Epithelial cell of esophagus (primary cell): ENCODE results near the gene PCSK7.

ENCODE experiments used
- DNase-seq: peaks from one replicate; pipeline ENCODE4 v3.0.0; 2010; ENCODE audit warnings: low read depth
- H3K4me3 ChIP-seq: 2 replicates; pipeline ENCODE4 v1.5.1; 2011; ENCODE audit warnings: mild to moderate bottlenecking, low read length, control low read depth
- TF ChIP-seq, protein P1 (sequence below): IDR thresholded peaks from 2 replicates; pipeline ENCODE4 v1.5.1; 2011; ENCODE audit warnings: low read depth, mild to moderate bottlenecking, low read length, control low read depth, inconsistent platforms; ENCODE audit not compliant: insufficient read depth; ENCODE audit errors: missing control alignments

Gene PCSK7

DNA sequence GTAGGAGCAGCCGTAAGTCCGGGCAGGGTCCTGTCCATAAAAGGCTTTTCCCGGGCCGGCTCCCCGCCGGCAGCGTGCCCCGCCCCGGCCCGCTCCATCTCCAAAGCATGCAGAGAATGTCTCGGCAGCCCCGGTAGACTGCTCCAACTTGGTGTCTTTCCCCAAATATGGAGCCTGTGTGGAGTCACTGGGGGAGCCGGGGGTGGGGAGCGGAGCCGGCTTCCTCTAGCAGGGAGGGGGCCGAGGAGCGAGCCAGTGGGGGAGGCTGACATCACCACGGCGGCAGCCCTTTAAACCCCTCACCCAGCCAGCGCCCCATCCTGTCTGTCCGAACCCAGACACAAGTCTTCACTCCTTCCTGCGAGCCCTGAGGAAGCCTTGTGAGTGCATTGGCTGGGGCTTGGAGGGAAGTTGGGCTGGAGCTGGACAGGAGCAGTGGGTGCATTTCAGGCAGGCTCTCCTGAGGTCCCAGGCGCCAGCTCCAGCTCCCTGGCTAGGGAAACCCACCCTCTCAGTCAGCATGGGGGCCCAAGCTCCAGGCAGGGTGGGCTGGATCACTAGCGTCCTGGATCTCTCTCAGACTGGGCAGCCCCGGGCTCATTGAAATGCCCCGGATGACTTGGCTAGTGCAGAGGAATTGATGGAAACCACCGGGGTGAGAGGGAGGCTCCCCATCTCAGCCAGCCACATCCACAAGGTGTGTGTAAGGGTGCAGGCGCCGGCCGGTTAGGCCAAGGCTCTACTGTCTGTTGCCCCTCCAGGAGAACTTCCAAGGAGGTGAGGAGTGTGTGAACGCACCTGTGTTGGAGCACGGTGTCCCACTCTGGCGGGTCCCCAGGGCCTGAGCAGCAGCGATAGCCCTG is 32.6 kb downstream of the PCSK7 start, which contains the start of gene TAGLN:
TAGLN (plus strand) TSS at position 318 of the 863 bp plus-strand sequence. CDS start 3,644 bp downstream, outside the sequence.
- H3K4me3 ChIP-seq, result no peak within 1 kb of the TSS
- TF ChIP-seq, protein P1, sequence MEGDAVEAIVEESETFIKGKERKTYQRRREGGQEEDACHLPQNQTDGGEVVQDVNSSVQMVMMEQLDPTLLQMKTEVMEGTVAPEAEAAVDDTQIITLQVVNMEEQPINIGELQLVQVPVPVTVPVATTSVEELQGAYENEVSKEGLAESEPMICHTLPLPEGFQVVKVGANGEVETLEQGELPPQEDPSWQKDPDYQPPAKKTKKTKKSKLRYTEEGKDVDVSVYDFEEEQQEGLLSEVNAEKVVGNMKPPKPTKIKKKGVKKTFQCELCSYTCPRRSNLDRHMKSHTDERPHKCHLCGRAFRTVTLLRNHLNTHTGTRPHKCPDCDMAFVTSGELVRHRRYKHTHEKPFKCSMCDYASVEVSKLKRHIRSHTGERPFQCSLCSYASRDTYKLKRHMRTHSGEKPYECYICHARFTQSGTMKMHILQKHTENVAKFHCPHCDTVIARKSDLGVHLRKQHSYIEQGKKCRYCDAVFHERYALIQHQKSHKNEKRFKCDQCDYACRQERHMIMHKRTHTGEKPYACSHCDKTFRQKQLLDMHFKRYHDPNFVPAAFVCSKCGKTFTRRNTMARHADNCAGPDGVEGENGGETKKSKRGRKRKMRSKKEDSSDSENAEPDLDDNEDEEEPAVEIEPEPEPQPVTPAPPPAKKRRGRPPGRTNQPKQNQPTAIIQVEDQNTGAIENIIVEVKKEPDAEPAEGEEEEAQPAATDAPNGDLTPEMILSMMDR, result no peak
- DNase-seq, result peak; percentile 87

DNA sequence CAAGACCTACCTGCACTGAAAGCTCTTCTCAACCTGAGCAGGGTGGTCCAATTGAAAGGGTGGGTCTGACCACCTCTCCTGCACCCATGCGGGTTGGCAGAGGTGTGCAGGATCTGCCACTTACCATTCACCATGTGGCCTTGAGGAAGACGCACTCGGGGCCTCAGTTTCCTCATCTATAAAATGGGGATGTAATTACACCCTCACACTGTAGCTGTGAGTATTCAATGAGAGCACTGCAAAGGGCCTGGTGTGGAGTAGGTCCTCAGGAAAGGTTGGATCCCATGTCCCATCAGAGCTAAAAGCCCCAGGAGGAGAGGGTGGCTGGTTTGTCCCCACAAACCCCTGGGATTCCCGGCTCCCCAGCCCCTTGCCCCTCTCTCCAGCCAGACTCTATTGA is 33.3 kb downstream of the PCSK7 start:
- DNase-seq, result no peak
- H3K4me3 ChIP-seq, result no peak overlapping the region
- TF ChIP-seq, protein P1, result no peak

DNA sequence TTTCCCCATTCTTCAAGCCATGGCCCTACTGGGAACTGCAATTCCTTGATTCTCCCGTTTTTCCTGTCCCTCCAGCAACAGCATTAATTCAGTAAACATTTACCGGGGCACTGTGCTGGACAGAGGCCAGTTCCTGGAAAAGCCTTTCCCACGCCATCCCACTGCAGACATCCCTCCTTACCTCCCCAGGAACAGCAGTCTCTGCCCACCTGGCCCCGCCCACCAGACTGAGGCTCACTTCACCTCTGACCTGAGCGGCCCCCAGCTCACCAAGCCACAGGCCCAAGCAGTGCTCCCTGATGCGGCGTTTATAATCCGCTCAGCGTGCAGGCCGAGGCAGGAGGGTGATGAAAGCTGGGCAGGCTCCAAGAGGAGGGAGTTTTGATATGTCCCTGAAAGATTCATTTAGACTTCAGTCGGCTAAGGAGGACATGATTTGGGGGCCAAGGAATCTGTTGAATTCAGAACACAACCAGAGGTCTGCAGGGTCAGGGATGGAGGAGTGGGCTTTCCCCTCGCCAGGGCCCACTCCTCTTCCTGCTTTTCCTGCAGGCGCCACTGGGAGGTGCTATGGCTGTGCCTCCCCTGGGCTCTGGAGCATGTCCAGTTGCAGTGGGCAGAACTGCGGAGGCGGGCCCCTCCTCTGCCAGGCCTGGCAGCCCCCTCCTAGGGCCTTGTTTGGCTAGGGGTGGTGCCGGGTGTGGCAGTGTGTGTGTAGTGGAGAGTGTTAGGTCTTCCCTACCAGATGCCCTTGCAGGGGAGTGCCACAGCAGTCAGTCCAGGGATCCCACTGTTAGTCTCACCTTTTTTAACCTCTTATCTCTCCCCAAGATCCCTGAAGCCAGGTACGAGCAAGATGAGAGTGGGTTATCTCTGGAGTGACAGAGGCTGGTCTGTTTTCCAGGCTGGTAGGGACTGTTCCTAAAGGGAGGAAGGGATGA is 34.1 kb downstream of the PCSK7 start:
- peak; percentile 29 for DNase-seq
- TF ChIP-seq, protein P1, result peak; percentile 51
- H3K4me3 ChIP-seq, result no peak overlapping the region

DNA sequence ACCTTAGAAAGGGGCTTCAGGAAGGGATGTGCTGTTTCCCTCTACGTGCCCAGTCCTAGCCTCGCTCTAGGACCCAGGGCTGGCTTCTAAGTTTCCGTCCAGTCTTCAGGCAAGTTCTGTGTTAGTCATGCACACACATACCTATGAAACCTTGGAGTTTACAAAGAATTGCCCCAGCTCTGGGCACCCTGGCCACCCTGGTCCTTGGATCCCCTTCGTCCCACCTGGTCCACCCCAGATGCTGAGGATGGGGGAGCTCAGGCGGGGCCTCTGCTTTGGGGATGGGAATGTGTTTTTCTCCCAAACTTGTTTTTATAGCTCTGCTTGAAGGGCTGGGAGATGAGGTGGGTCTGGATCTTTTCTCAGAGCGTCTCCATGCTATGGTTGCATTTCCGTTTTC is 34.9 kb downstream of the PCSK7 start:
- no peak for DNase-seq
- TF ChIP-seq, protein P1, result no peak
- H3K4me3 ChIP-seq, result no peak overlapping the region

DNA sequence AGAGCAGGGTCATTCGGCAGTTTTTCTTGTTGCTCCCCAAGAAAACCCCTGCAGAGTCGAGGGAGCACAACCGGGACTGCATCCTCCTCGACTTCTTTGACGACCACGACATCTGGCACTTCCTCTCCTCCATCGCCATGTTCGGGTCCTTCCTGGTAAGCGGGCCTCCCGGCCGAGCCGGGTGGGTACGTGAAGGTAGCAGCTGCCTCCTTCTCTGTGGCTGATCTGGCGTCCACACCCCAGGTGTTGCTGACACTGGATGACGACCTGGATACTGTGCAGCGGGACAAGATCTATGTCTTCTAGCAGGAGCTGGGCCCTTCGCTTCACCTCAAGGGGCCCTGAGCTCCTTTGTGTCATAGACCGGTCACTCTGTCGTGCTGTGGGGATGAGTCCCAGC is 36.1 kb downstream of the PCSK7 start:
- H3K4me3 ChIP-seq, result no peak overlapping the region
- DNase-seq, result no peak
- TF ChIP-seq, protein P1, result no peak

DNA sequence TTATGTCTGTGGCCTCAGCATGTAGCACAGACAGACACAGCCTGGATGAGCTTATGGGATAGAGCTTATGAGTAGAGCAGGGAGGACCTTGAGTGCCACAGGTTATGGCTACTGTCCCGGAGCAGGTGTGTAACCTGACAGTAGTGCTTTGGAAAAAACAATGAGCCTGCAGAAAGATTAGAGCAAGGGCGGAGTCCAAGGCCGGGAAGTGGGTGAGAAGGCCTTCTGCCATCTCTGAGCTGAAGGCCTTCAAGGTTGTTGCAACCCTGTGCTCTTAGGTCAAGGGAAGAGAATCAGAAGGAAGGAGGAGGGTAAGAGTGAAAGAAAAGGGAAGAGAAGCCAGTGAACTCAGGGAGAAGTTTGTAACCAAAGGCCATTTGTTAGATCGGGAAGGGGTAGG is 36.6 kb downstream of the PCSK7 start:
- TF ChIP-seq, protein P1, result no peak
- H3K4me3 ChIP-seq, result no peak overlapping the region
- no peak for DNase-seq
